CD14-positive monocyte (primary cell): ENCODE results near the gene TARM1. TPM values are rescaled to one million over a fixed set of nuclear protein-coding genes. Genes with fewer than 3 reads are reported as not detected.

Experiments used
- DNase-seq, 3 donors: peaks; one replicate each; pipeline ENCODE4 v3.0.0-alpha.2; 2011 to 2022
- H2AFZ ChIP-seq: 2 replicates; pipeline ENCODE4 v1.6.0; 2012; ENCODE audit warnings: mild to moderate bottlenecking, low read depth, low read length, inconsistent platforms; ENCODE audit not compliant: insufficient read depth, poor library complexity, severe bottlenecking
- H3K27ac ChIP-seq, 2 donors: 1 replicate in 1 of 2; 2 replicates in 1 of 2; pipeline ENCODE4 v1.5.1; 2012 to 2013; ENCODE audit warnings: low read length in 2 of 2, control low read depth in 1 of 2, inconsistent platforms in 1 of 2, low read depth in 1 of 2, mild to moderate bottlenecking in 1 of 2
- H3K27me3 ChIP-seq, 2 donors: one replicate each; pipeline versions ENCODE4 v1.6.0 to v1.6.1; 2011 to 2013; ENCODE audit warnings: low read length in 2 of 2; ENCODE audit not compliant: control insufficient read depth in 2 of 2, insufficient read depth in 2 of 2
- H3K36me3 ChIP-seq, 2 donors: replicated peaks in 1 of 2; 1 replicate in 1 of 2; 2 replicates in 1 of 2; pipeline versions ENCODE4 v1.5.1 to v1.6.1; 2012 to 2013; ENCODE audit warnings: low read length in 2 of 2, control low read depth in 1 of 2, inconsistent platforms in 1 of 2, mild to moderate bottlenecking in 1 of 2; ENCODE audit not compliant: insufficient read depth in 2 of 2, control insufficient read depth in 1 of 2
- H3K4me1 ChIP-seq, 2 donors: 1 replicate in 1 of 2; 2 replicates in 1 of 2; pipeline versions ENCODE4 v1.5.1 to v1.6.1; 2012 to 2013; ENCODE audit warnings: low read length in 2 of 2, control low read depth in 1 of 2, inconsistent platforms in 1 of 2, mild to moderate bottlenecking in 1 of 2, moderate library complexity in 1 of 2; ENCODE audit not compliant: insufficient read depth in 2 of 2, control insufficient read depth in 1 of 2
- H3K4me2 ChIP-seq: replicated peaks from 2 replicates; pipeline ENCODE3; 2012; ENCODE audit warnings: low read length, moderate library complexity, mild to moderate bottlenecking; ENCODE audit not compliant: poor library complexity, severe bottlenecking; ENCODE audit errors: extremely low read depth
- H3K4me3 ChIP-seq, 3 experiments: fragments of 200-600 bp in 1 of 3; sonication (generic) in 1 of 3; replicated peaks in 1 of 3; 1 replicate in 2 of 3; 2 replicates in 1 of 3; pipeline ENCODE4 v1.5.1; 2011 to 2013; ENCODE audit warnings: low read length in 3 of 3, mild to moderate bottlenecking in 3 of 3, control low read depth in 2 of 3, low read depth in 2 of 3, inconsistent platforms in 1 of 3, moderate library complexity in 1 of 3
- H3K79me2 ChIP-seq: 2 replicates; pipeline ENCODE4 v1.6.0; 2012; ENCODE audit warnings: mild to moderate bottlenecking, control low read depth, inconsistent platforms, low read length, moderate library complexity; ENCODE audit not compliant: insufficient read depth
- H3K9ac ChIP-seq: 2 replicates; pipeline ENCODE4 v1.6.0; 2017; ENCODE audit warnings: low read length, mild to moderate bottlenecking; ENCODE audit not compliant: insufficient read depth, poor library complexity, severe bottlenecking
- H3K9me3 ChIP-seq, 2 donors: replicated peaks in 1 of 2; 1 replicate in 1 of 2; 2 replicates in 1 of 2; pipeline versions ENCODE4 v1.5.1 to v1.6.1; 2012 to 2013; ENCODE audit warnings: low read length in 2 of 2, control low read depth in 1 of 2; ENCODE audit not compliant: control insufficient read depth in 1 of 2, insufficient read depth in 1 of 2
- H4K20me1 ChIP-seq: 2 replicates; pipeline ENCODE4 v1.6.0; 2012; ENCODE audit warnings: mild to moderate bottlenecking, low read length, control low read depth, moderate library complexity; ENCODE audit not compliant: insufficient read depth
- H3K27ac Mint-ChIP-seq, 7 donors: one replicate each; pipeline ENCODE4 v1.8.0; 2020; ENCODE audit warnings: mild to moderate bottlenecking in 7 of 7, mixed read lengths in 7 of 7, moderate library complexity in 6 of 7, inconsistent platforms in 2 of 7
- H3K27me3 Mint-ChIP-seq, 3 donors: one replicate each; pipeline ENCODE4 v1.8.0; 2021 to 2022; ENCODE audit warnings: low read depth in 3 of 3, mild to moderate bottlenecking in 3 of 3, mixed read lengths in 3 of 3, moderate library complexity in 3 of 3, inconsistent platforms in 1 of 3
- H3K36me3 Mint-ChIP-seq, 2 donors: one replicate each; pipeline ENCODE4 v1.8.0; 2020; ENCODE audit warnings: mixed read lengths in 2 of 2, inconsistent platforms in 1 of 2, mild to moderate bottlenecking in 1 of 2
- H3K4me1 Mint-ChIP-seq: one replicate; pipeline ENCODE4 v1.8.0; 2020; ENCODE audit warnings: mild to moderate bottlenecking, mixed read lengths
- H3K4me3 Mint-ChIP-seq, 2 donors: one replicate each; pipeline ENCODE4 v1.8.0; 2020; ENCODE audit warnings: mild to moderate bottlenecking in 2 of 2, mixed read lengths in 2 of 2, moderate library complexity in 1 of 2
- H3K9me3 Mint-ChIP-seq, 7 donors: one replicate each; pipeline ENCODE4 v1.8.0; 2020 to 2022; ENCODE audit warnings: mixed read lengths in 7 of 7, mild to moderate bottlenecking in 6 of 7, moderate library complexity in 6 of 7, inconsistent platforms in 2 of 7
- CTCF ChIP-seq: fragments of 200-600 bp; IDR thresholded peaks from one replicate; pipeline ENCODE4 v1.8.0; 2022; ENCODE audit warnings: antibody characterized with exemption, mild to moderate bottlenecking
- WGBS: methylation state at CpG from one replicate; pipeline ENCODE4 v1.1.5; 2013; ENCODE audit warnings: missing lambda C conversion rate; ENCODE audit not compliant: insufficient coverage; 5-methylcytosine and 5-hydroxymethylcytosine counted together
- intact Hi-C, 2 donors: fragments of 100-400 bp; cut with micrococcal nuclease; formaldehyde crosslinking; loops; one replicate each; pipeline versions ENCODE4 v1.15.0 to v1.15.1; 2023
- polyA plus RNA-seq, 3 donors: library from polyadenylated mRNA; depleted of rRNA in 1 of 3; unstranded in 2 of 3; stranded (reverse) in 1 of 3; fragments of 300-500 nt in 2 of 3; fragments of >200 nt in 1 of 3; fragmentation: Illumina TruSeq in 2 of 3; gene quantifications; 1 replicate in 2 of 3; 2 replicates in 1 of 3; pipeline ENCODE4 v1.2.3, GENCODE V29; 2012 to 2021

The TARM1 gene
- polyA plus RNA-seq, 3 donors, result 0.89 to 1.2 TPM; not detected in 1

GRCh38 chr19:54099190-54099902, 18.2 kb upstream of the TARM1 start:
- Histone ChIP-seq H3K4me3 (peak overlapping the region; percentile 75 to 95 (median 92)), H3K9me3 (peaks cover 5 to 9% of the 10 kb centered on the region in 2 donors), H4K20me1 (peaks cover 20% of the 10 kb centered on the region), H3K79me2 (peaks cover 87% of the 10 kb centered on the region), H3K27me3 (no peaks in the 10 kb centered on the region), H3K4me1 (peaks cover 85 to 92% of the 10 kb centered on the region in 2 donors), H2AFZ (no peak overlapping the region), H3K4me2 (peak overlapping the region; percentile 83), H3K36me3 (peaks cover 8 to 10% of the 10 kb centered on the region in 2 donors), H3K9ac (peak overlapping the region; percentile 84), H3K27ac (peak overlapping the region; percentile 86 to 95)
- no peak for TF ChIP-seq CTCF
- WGBS, result 60% methylated on average over 4 of the region's 12 CpGs
- H3K9me3 Mint-ChIP-seq, result peaks cover 0 to 8% (median 5%) of the 10 kb centered on the region in 7 donors
- peaks cover 12 to 27% of the 10 kb centered on the region in 2 donors for H3K36me3 Mint-ChIP-seq
- peak overlapping the region; percentile 96 to 99 (median 98) for H3K27ac Mint-ChIP-seq
- intact Hi-C loops, result loop anchor here in 1 of 2 donors (10.0 kb wide), 1 partner anchor 55 kb away; no protein-coding TSS in a partner anchor
- H3K4me1 Mint-ChIP-seq, result peaks cover 66% of the 10 kb centered on the region
- peak in 2 of 3 donors; percentile 35 to 43 for DNase-seq
- H3K4me3 Mint-ChIP-seq, result peak overlapping the region; percentile 90 to 94
- peaks cover 0 to 3% (median 2%) of the 10 kb centered on the region in 3 donors for H3K27me3 Mint-ChIP-seq

GRCh38 chr19:54096617-54097106, 15.5 kb upstream of the TARM1 start:
- Histone ChIP-seq H3K4me2 (peak overlapping the region; percentile 72), H3K4me1 (peaks cover 69 to 75% of the 10 kb centered on the region in 2 donors)

More at GRCh38 chr19:54096617-54097106, 15.5 kb upstream of the TARM1 start:
- peaks cover 58% of the 10 kb centered on the region for H3K4me1 Mint-ChIP-seq
- Histone ChIP-seq H3K9ac (peak overlapping the region; percentile 66), H3K36me3 (peaks cover 8 to 16% of the 10 kb centered on the region in 2 donors), H3K9me3 (peaks cover 5 to 9% of the 10 kb centered on the region in 2 donors), H3K27me3 (no peaks in the 10 kb centered on the region), H3K27ac (peak overlapping the region; percentile 49 to 80), H3K4me3 (peak overlapping the region; percentile 17 to 92 (median 26)), H2AFZ (peak overlapping the region; percentile 64), H3K79me2 (peaks cover 63% of the 10 kb centered on the region), H4K20me1 (peaks cover 31% of the 10 kb centered on the region)
- peaks cover 0 to 13% (median 5%) of the 10 kb centered on the region in 7 donors for H3K9me3 Mint-ChIP-seq
- peak; percentile 40 to 58 (median 42) for DNase-seq
- peak overlapping the region; percentile 87 to 94 (median 92) for H3K27ac Mint-ChIP-seq
- peaks cover 0 to 9% (median 3%) of the 10 kb centered on the region in 3 donors for H3K27me3 Mint-ChIP-seq
- H3K36me3 Mint-ChIP-seq, result peaks cover 18 to 35% of the 10 kb centered on the region in 2 donors
- WGBS, result 5% methylated on average over 13 of the region's 14 CpGs
- peak overlapping the region; percentile 81 to 96 for H3K4me3 Mint-ChIP-seq
- TF ChIP-seq CTCF, result no peak
- intact Hi-C loops, result loop anchor here in 1 of 2 donors (10.0 kb wide), 1 partner anchor 52 kb away; no protein-coding TSS in a partner anchor
